ENCODE measurements around the gene KIRREL3.

KIRREL3 gene

GRCh38 chr11:126525216-126525615, 475.4 kb downstream of the KIRREL3 start:
- DNase-seq (ENCODE audit: low read depth) = no peak
- H3K4me3 ChIP-seq (ENCODE audit: low read length) = no peak overlapping the region
- no peak for TF ChIP-seq CTCF (conservative IDR thresholded peaks at IDR 0.05; ENCODE audit: low read length)

- H3K4me3 ChIP-seq (ENCODE audit: low read length) = no peak overlapping the region
- DNase-seq (ENCODE audit: low read depth) = no peak
- no peak for TF ChIP-seq CTCF (conservative IDR thresholded peaks at IDR 0.05; ENCODE audit: low read length)
These were observed 476.9 kb downstream of the KIRREL3 start for GRCh38 chr11:126523441-126524205.

- no peak overlapping the region for H3K4me3 ChIP-seq (ENCODE audit: low read length)
- no peak for TF ChIP-seq CTCF (conservative IDR thresholded peaks at IDR 0.05; ENCODE audit: low read length)
- no peak for DNase-seq (ENCODE audit: low read depth)
These were observed 478.0 kb downstream of the KIRREL3 start for GRCh38 chr11:126522606-126523005.

GRCh38 chr11:126522152-126522551, 478.4 kb downstream of the KIRREL3 start:
- peak; percentile 22 for DNase-seq (ENCODE audit: low read depth)
- TF ChIP-seq CTCF (conservative IDR thresholded peaks at IDR 0.05; ENCODE audit: low read length) = no peak
- no peak overlapping the region for H3K4me3 ChIP-seq (ENCODE audit: low read length)

- no peak overlapping the region for H3K4me3 ChIP-seq (ENCODE audit: low read length)
- TF ChIP-seq CTCF (conservative IDR thresholded peaks at IDR 0.05; ENCODE audit: low read length) = no peak
- no peak for DNase-seq (ENCODE audit: low read depth)
These were observed 479.4 kb downstream of the KIRREL3 start for GRCh38 chr11:126521196-126521595.

- H3K4me3 ChIP-seq (ENCODE audit: low read length) = no peak overlapping the region
- TF ChIP-seq CTCF (conservative IDR thresholded peaks at IDR 0.05; ENCODE audit: low read length) = no peak
- no peak for DNase-seq (ENCODE audit: low read depth)
These were observed 480.5 kb downstream of the KIRREL3 start for GRCh38 chr11:126519764-126520734.

Measured in AG10803 (cell line).